IPS-11a (cell line): ENCODE data around the gene EIF3I.

ENCODE experiments used
- H3K4me3 ChIP-seq: one replicate; pipeline ENCODE4 v1.5.1; 2013; ENCODE audit warnings: low read depth, low read length, control low read depth

EIF3I gene

GRCh38 chr1:32263744-32264143 is 41.5 kb downstream of the EIF3I start:
- no peak overlapping the region for H3K4me3 ChIP-seq

GRCh38 chr1:32265846-32266245 is 43.6 kb downstream of the EIF3I start:
- H3K4me3 ChIP-seq, result no peak overlapping the region

- no peak overlapping the region for H3K4me3 ChIP-seq
These were observed 44.8 kb downstream of the EIF3I start for GRCh38 chr1:32266921-32267591.

- no peak overlapping the region for H3K4me3 ChIP-seq
These were observed 47.5 kb downstream of the EIF3I start for GRCh38 chr1:32269744-32270143.

GRCh38 chr1:32272557-32273390 is 50.6 kb downstream of the EIF3I start:
- H3K4me3 ChIP-seq, result no peak overlapping the region

- H3K4me3 ChIP-seq, result no peak overlapping the region
These were observed 51.4 kb downstream of the EIF3I start for GRCh38 chr1:32273391-32274208.

- H3K4me3 ChIP-seq, result no peak overlapping the region
These were observed 52.6 kb downstream of the EIF3I start for GRCh38 chr1:32274646-32275340.

GRCh38 chr1:32275424-32275823 is 53.2 kb downstream of the EIF3I start:
- H3K4me3 ChIP-seq, result no peak overlapping the region

GRCh38 chr1:32276032-32276782 is 54.0 kb downstream of the EIF3I start:
- H3K4me3 ChIP-seq, result no peak overlapping the region
